ENCODE results near the gene ZNF532. TPM values are rescaled to one million over a fixed set of nuclear protein-coding genes. Genes with fewer than 3 reads are reported as not detected.
"Not testable (repeated sequence)": the region's sequence is repeated elsewhere in the genome, so short reads cannot be mapped to it uniquely, and the experiment has no call there.

Gene ZNF532
- total RNA-seq, 2 donors from 2014 or later = 133 to 211 TPM

- no peak for TF ChIP-seq CTCF (IDR thresholded peaks at IDR 0.05)
- Histone ChIP-seq H3K27ac (peak overlapping the region; percentile 91 to 95), H3K27me3 (replicated peaks; ENCODE audit: insufficient read depth) (no peaks in the 10 kb centered on the region), H3K9me3 (no peaks in the 10 kb centered on the region), H3K4me1 (ENCODE audit: control insufficient read depth in 1 of 2, low read depth in 2 of 2) (peaks cover 30 to 74% of the 10 kb centered on the region in 2 donors), H3K36me3 (peaks cover 14% of the 10 kb centered on the region), H3K4me3 (no peak overlapping the region)
- ATAC-seq (ENCODE audit: insufficient number of reproducible peaks, low FRiP score, low read depth) (no peak), DNase-seq (ENCODE audit: low spot score) (no peak)
Observed at GRCh38 chr18:58915995-58916394, 51.3 kb downstream of the ZNF532 start.

GRCh38 chr18:58919934-58920333, 55.3 kb downstream of the ZNF532 start:
- not testable (repeated sequence) for H3K27me3 ChIP-seq (replicated peaks; ENCODE audit: insufficient read depth); H3K9me3 ChIP-seq; ATAC-seq (ENCODE audit: insufficient number of reproducible peaks, low FRiP score, low read depth); H3K4me3 ChIP-seq; H3K27ac ChIP-seq; DNase-seq (ENCODE audit: low spot score)
- H3K4me1 ChIP-seq (ENCODE audit: control insufficient read depth in 1 of 2, low read depth in 2 of 2) = peaks cover 12 to 66% of the 10 kb centered on the region in 2 donors
- peaks cover 14% of the 10 kb centered on the region for H3K36me3 ChIP-seq

GRCh38 chr18:58922995-58923394, 58.3 kb downstream of the ZNF532 start:
- H3K27ac ChIP-seq = peak overlapping the region; percentile 45 to 75
- peaks cover 14% of the 10 kb centered on the region for H3K36me3 ChIP-seq
- peaks cover 19 to 57% of the 10 kb centered on the region in 2 donors for H3K4me1 ChIP-seq (ENCODE audit: control insufficient read depth in 1 of 2, low read depth in 2 of 2)
- ATAC-seq (ENCODE audit: insufficient number of reproducible peaks, low FRiP score, low read depth) (peak; percentile 40), DNase-seq (ENCODE audit: low spot score) (no peak)
- TF ChIP-seq CTCF (IDR thresholded peaks at IDR 0.05) = no peak
- H3K4me3 ChIP-seq = no peak overlapping the region
- H3K9me3 ChIP-seq = no peaks in the 10 kb centered on the region
- no peaks in the 10 kb centered on the region for H3K27me3 ChIP-seq (replicated peaks; ENCODE audit: insufficient read depth)

GRCh38 chr18:58924473-58924872, 59.8 kb downstream of the ZNF532 start:
- peaks cover 27 to 70% of the 10 kb centered on the region in 2 donors for H3K4me1 ChIP-seq (ENCODE audit: control insufficient read depth in 1 of 2, low read depth in 2 of 2)
- peaks cover 1% of the 10 kb centered on the region for H3K36me3 ChIP-seq
- no peaks in the 10 kb centered on the region for H3K27me3 ChIP-seq (replicated peaks; ENCODE audit: insufficient read depth)
- no peak overlapping the region for H3K27ac ChIP-seq
- DNase-seq (ENCODE audit: low spot score) (no peak), ATAC-seq (ENCODE audit: insufficient number of reproducible peaks, low FRiP score, low read depth) (no peak)
- H3K9me3 ChIP-seq = no peaks in the 10 kb centered on the region
- no peak for TF ChIP-seq CTCF (IDR thresholded peaks at IDR 0.05)
- H3K4me3 ChIP-seq = no peak overlapping the region

- H3K27me3 ChIP-seq (replicated peaks; ENCODE audit: insufficient read depth) = no peaks in the 10 kb centered on the region
- no peak for TF ChIP-seq CTCF (IDR thresholded peaks at IDR 0.05)
- peak overlapping the region; percentile 67 to 69 for H3K27ac ChIP-seq
- H3K4me3 ChIP-seq = peak overlapping the region; percentile 58
- DNase-seq (ENCODE audit: low spot score) (no peak), ATAC-seq (ENCODE audit: insufficient number of reproducible peaks, low FRiP score, low read depth) (no peak)
- H3K9me3 ChIP-seq = no peaks in the 10 kb centered on the region
- no peaks in the 10 kb centered on the region for H3K36me3 ChIP-seq
- peaks cover 27 to 66% of the 10 kb centered on the region in 2 donors for H3K4me1 ChIP-seq (ENCODE audit: control insufficient read depth in 1 of 2, low read depth in 2 of 2)
Observed at GRCh38 chr18:58927659-58928058, 63.0 kb downstream of the ZNF532 start.

GRCh38 chr18:58928386-58928785, 63.7 kb downstream of the ZNF532 start:
- no peaks in the 10 kb centered on the region for H3K9me3 ChIP-seq
- peaks cover 20 to 65% of the 10 kb centered on the region in 2 donors for H3K4me1 ChIP-seq (ENCODE audit: control insufficient read depth in 1 of 2, low read depth in 2 of 2)
- H3K27me3 ChIP-seq (replicated peaks; ENCODE audit: insufficient read depth) = no peaks in the 10 kb centered on the region
- ATAC-seq (ENCODE audit: insufficient number of reproducible peaks, low FRiP score, low read depth) (no peak), DNase-seq (ENCODE audit: low spot score) (no peak)
- peak overlapping the region; percentile 58 for H3K4me3 ChIP-seq
- H3K36me3 ChIP-seq = no peaks in the 10 kb centered on the region
- TF ChIP-seq CTCF (IDR thresholded peaks at IDR 0.05) = no peak
- H3K27ac ChIP-seq = peak overlapping the region; percentile 67 to 69
